ENCODE measurements around the gene OR10H4.
"Not testable (repeated sequence)": the region's sequence is repeated elsewhere in the genome, so short reads cannot be mapped to it uniquely, and the experiment has no call there.

The OR10H4 gene

GRCh38 chr19:15948223-15949058 is at the start of gene OR10H4:
OR10H4 (plus strand) TSS chr19:15949008; CDS start chr19:15949008, 0 bp downstream.
- DNase-seq (ENCODE audit: low spot score) = no peak
- no peak for TF ChIP-seq CTCF (IDR thresholded peaks at IDR 0.05)
- Histone ChIP-seq H3K4me3 (no peak within 1 kb of the TSS), H3K27ac (no peak within 1 kb of the TSS)

GRCh38 chr19:15899561-15899960 is 49.2 kb upstream of the OR10H4 start:
- H3K27ac ChIP-seq; H3K4me3 ChIP-seq; DNase-seq (ENCODE audit: low spot score): not testable (repeated sequence)

- not testable (repeated sequence) for H3K27ac ChIP-seq; DNase-seq (ENCODE audit: low spot score)
Measured at GRCh38 chr19:15900032-15900431, 48.8 kb upstream of the OR10H4 start.

GRCh38 chr19:15900504-15900903 is 48.3 kb upstream of the OR10H4 start:
- H3K27ac ChIP-seq = no peak overlapping the region
- no peak overlapping the region for H3K4me3 ChIP-seq
- TF ChIP-seq CTCF (IDR thresholded peaks at IDR 0.05) = no peak
- DNase-seq (ENCODE audit: low spot score) = no peak

More at GRCh38 chr19:15900032-15900431, 48.8 kb upstream of the OR10H4 start:
- not testable (repeated sequence) for H3K4me3 ChIP-seq

- TF ChIP-seq CTCF (IDR thresholded peaks at IDR 0.05) = no peak
- Histone ChIP-seq H3K4me3 (no peak overlapping the region), H3K27ac (no peak overlapping the region)
- no peak for DNase-seq (ENCODE audit: low spot score)
Measured at GRCh38 chr19:15902254-15902653, 46.6 kb upstream of the OR10H4 start.

- H3K27ac ChIP-seq; H3K4me3 ChIP-seq; DNase-seq (ENCODE audit: low spot score): not testable (repeated sequence)
Measured at GRCh38 chr19:15902898-15903297, 45.9 kb upstream of the OR10H4 start.

GRCh38 chr19:15905026-15905425 is 43.8 kb upstream of the OR10H4 start:
- no peak overlapping the region for H3K4me3 ChIP-seq
- H3K27ac ChIP-seq = no peak overlapping the region
- no peak for TF ChIP-seq CTCF (IDR thresholded peaks at IDR 0.05)
- DNase-seq (ENCODE audit: low spot score) = no peak

- H3K4me3 ChIP-seq = no peak overlapping the region
- H3K27ac ChIP-seq = no peak overlapping the region
- DNase-seq (ENCODE audit: low spot score) = no peak
- no peak for TF ChIP-seq CTCF (IDR thresholded peaks at IDR 0.05)
Measured at GRCh38 chr19:15911599-15912235, 37.1 kb upstream of the OR10H4 start.

Data from coronary artery (tissue), 2 donors.